Fibroblast of skin of abdomen (primary cell): Measurements from ENCODE around the gene TTC39B.

Experiments
- DNase-seq: peaks from one replicate; pipeline ENCODE4 v3.0.0-alpha.2; 2013

TTC39B gene

DNA sequence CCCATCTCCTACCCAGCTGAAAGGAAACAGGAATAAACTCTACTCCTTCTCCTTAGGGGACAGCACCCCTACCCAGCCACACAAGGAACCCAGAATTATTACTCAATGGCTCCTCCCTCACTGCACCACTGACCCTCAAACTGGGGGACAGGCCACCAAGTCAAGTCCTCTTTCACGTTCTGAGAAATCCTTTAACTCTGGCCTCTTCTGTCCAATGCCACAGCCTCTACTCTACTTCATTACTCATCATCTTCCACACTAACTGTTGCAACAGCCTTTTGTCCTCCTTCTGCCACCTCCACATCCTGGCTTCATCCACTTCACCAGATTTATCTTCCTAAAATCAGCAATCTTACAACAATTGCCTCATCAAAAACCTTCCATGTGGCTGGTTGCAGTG is 6.8 kb downstream of the TTC39B start:
- DNase-seq, result no peak

DNA sequence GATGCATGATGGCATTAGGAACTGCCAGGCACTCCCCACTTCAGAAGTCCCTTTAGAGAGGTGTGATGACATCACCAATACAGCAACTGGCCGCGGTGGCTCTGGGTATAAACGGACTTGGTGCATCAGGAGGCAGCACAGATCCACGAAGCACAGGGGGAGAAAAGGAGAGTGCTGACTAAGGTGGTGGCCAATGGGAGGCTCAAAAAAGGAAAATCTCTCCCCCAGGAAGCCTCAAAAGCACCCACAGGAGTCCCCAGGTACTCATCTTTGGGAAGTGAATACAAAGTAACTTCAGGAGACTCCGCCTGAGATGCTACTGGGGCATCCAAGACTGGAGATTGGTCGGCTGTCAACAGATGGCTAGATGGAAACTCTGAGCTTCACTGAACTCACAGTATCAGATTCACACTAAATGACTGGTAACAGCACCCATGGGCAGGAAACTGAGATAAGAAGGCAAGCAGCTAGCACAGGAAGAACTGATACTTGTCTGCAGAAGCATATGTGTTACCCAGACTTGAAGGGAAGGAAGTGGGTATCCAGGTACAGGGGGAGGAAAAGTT is 7.6 kb downstream of the TTC39B start:
- no peak for DNase-seq

DNA sequence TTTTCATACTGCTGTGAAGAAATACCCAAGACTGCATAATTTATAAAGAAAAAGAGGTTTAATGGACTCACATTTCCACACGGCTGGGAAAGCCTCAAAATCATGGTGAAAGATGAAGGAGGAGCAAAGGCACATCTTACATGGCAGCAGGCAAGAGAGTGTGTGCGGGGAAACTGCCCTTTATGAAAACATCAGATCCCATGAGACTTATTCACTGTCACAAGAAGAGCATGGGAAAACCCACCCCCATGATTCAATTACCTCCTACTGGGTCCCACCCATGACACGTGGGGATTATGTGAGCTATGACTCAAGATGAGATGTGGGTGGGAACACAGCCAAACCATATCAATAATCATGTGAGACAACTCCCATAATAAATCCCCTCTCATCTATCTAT is 8.7 kb downstream of the TTC39B start:
- DNase-seq, result no peak

DNA sequence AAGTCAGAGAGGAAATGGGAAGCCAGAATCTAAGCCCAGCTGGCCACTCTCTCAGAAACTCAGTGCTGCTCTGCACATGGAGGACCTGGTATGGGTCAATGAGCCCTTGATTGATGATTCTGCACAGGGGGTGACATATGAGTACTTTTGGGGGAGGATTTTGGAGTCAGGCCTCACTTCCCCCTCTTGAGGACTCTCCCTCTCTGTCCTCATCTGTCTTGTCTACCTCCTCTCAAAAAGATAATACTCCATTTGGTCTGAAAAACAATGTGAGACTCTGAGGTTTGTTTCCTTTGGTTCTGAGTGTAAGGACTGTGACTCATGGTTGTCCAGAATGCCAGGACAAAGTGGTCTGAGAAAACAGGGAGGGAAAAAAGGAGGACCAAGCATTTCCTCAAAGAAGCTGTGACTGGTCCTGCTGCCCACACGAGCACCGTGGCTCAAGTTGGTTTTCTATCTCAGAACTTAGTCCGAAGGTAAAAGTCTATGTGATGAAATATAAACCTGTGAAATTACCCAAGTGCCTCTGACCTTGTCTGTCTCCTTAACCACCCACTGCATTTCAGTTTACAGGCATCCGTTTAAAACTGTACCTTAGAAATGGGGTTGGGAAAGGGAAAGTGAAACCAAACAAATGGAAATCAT is 11.1 kb downstream of the TTC39B start:
- peak; percentile 53 for DNase-seq

DNA sequence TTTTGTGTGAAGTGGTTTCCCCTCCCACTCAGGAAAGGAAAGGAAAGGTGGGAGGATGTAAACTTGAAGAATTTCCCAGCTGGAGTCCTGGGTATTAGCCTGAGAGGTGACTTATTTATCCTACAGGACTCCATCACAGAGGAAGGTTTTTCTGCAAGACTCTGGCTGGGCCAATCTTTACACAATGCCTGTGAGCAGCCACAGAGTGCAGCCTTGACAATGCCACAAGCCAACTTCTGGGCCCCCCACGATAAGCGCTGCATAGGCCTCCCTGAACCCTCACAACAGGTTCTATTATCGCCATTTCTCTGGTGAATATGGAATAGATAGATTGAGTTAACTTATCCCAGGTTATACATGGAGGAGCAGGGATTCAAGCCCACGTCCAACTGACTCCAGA is 12.4 kb downstream of the TTC39B start:
- DNase-seq, result no peak

DNA sequence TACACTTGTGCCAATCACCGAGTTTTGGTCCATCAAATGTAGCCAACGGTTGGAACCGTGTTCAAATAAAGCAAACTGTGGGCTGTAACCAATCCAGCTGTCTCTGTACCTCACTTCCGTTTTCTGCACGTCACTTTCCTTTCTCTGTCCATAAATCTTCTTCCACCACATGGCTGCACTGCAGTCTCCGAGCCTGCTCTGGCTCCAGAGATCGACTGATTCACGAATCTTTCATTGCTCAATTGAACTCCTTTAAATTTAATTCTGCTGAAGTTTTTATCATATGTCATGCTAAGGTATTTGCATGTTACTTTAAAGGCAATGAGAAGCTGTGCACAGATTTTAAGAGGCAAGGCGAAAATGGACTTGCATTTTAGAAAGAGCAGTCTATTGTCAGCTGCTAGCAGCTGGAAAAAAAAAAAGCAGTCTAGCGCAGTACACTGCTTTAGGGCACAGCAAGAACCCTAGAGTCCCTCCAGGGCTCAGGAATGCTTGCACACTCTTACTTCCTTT is 13.2 kb downstream of the TTC39B start:
- peak; percentile 60 for DNase-seq

DNA sequence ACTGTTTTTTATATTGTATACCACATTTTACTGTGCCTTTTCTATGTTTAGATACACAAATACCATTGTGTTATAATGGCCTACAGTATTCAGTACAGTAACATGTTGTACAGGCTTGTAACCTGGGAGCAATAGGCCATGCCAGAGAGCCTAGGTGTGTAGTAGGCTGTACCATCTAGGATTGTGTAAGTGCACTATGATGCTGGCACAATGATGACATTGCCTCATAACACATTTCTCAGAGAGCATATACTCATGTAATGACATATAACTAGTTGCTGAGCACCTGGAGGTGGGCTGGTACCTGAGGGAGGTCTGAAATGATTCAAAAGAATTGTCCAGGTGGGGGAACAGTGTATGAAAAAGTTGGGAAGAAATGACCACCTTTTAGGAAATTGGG is 13.9 kb downstream of the TTC39B start:
- DNase-seq, result no peak

DNA sequence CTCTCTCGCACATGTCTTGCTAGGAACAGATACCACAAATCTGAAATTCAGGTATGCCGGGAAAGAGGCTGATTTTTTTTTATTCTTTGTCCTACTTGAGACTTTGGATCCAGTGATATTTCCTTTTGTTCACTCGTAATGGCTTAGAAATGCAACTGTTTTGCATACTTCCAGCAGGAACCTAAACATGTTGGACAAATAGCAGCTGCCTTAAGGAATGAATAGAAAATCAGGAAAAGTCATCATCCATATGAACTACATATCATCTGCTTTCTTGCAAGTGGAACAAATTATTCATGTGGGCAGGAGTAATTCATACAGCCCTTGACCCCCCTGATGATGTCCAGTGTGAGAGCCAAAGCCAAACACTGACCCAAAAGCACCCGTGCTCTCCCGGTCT is 17.4 kb downstream of the TTC39B start:
- DNase-seq, result no peak

DNA sequence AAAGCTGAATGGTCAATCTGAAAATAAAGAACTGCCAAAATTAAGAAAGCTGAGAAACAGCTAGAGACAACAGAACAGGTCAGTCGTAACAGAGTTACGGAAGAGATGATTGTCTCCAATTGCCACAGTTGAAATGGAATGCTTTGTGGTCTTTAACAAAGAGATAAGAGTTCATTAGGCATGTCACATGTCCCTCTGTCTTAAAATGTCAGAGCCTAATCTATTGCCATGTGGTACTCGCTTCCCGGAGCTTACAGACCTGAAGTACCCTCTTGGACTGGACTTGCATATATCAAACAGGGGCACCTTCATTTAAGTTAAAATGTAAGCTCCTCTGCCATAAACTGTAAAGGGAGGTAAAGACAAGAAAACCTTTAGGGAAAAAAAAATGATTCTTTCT is 19.7 kb downstream of the TTC39B start:
- no peak for DNase-seq

DNA sequence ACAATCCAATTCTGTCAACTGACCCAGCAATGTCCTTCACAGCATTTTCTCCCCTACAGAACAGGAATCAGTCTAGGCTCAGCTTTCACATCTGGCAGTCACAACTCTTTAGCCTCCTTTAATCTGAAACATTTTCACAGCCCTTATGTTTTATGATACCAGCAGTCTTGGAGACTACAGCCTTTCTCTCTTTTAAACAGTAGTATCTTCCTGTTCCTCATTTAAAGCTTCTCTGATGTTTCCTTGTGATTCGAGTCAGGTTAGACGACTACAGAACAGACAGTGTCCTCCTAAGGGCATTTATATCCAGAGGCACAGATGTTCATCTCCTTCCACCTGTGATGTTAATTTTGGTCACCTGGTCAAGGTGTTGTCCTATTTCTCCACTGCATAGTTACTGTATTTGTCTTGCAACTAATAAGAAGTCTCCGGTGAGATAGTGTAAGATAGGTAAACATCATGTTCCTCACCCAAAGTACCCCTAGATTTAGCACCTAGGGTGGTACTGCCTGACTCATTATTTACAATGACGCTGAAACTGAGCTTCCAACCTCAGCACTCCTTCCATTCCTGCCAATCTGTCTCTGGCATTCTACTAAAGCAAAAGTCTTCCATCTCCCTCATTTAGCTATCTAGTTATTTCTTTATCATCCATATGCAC is 20.7 kb downstream of the TTC39B start:
- DNase-seq, result no peak

DNA sequence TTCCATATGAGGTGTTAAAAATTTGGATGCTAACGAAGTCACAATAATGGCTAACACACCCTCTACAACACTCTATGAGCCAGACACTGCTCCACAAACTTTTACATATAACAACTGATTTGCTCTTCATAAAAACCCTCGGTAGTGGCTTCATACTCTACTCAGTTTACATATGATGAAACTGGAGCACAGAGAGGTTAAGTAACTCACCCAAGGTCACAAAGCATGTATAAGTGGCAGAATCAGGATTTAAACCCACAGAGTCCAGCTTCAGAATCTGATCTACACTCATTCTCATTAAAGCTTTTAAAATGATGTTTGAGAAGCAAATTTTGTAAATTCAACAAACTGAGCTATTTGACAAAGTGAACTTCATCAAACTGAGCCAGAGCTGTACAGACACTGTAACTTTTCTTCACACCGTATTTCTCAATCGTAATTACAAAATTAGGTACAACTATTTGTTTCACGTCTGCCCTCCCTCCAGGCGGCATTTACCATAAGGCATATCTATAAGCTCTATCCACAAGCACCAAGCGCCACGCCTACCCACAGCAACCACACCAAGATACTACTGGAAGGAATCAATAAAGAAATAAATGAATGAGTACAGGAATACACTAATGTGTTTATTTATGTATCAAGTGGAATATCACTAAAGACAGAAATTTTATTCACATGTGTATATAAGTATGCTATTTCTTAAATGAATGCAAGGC is 24.3 kb downstream of the TTC39B start:
- DNase-seq, result no peak

DNA sequence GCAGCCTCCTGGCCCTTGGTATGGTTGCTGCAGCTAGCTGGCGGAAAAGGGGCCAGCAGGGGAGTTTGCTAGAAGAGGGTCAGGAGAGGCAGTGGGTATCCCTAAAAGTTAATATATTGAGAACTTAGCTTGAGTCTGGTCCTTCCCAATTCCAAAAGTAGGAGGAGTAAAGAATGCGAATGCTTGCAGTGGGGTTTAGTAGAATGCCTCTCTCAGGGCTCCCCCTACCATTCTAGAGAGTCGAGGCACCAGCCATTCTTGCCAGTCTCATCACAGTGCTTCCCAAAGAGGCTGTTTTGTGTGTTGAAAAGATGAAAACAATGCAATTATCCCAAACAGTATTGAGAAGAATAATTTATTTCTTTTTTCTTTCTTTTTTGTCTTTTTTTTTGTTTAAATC is 26.4 kb downstream of the TTC39B start:
- no peak for DNase-seq

DNA sequence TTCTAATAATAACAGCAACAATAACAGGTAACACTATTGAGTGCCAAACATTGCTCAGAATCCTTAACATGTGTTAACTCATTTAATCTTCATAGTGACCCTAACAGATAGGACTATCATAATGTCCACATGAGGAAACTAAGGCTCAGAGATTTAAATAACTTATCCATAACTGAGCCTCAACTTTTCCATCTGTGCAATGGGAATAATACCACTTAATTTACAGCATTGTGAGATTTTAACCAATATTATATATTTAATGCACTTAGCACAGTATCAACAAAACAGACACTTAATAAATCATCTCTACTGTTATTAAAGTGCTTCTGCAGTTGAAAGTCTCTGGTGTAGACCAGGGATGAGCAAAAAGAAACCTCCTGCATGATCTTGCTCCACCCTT is 28.2 kb downstream of the TTC39B start:
- DNase-seq, result no peak

DNA sequence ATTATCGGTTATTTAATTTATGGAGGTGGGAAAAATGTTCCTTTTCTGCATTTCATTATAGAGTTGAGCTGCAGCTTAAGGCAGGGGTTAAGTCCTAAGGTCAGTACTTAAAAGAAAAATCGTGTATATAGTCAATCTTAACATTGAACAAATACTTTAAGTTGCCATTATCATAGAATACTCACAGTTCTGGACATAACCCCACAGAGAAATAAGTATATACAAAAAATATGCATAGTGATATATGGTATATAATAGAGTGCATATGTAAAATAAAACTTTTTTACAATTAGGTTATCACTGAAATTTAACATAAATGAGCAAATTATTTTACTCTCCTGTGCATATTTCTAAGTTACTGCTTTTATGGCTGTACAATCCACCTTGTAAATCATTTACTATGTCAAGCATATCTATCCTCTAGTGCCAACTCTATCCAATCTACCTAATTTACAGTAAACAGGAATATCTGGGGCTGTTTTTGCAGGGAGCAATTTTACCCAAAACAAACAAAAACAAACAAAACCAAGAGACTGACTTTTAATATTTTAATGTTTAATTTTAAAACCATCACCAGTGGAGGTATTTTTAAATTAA is 28.8 kb downstream of the TTC39B start:
- DNase-seq, result no peak

DNA sequence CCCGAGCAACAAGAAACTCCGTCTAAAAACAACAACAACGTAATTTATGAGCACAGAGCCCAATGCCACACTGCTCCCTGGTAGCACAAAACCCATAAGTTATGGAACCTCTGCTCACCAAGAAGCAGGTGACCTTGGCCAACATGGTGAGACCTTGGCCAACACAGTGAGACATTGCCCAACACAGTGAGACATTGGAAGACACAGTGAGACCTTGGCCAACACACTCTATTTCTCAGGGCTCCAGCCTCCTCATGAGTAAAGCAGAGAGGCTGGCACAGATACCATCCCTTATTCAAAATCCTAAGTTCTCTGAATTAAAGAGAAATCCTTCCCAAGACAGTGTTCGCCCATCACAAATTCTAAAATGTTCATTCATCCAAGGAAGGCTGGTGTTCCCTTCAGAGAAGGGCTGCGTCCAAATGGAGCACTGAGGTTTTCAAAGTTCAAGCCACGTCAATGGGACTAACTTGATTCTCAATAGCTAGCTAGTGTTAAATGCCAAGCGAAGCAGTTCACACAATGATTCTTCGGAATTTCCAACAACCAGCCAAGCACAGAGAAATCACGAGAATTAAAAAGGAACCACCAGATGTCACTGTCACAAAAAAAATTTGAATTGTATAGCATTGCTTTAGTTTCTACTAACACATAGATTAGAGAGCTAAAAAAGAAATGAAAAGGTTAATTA is 29.5 kb downstream of the TTC39B start:
- DNase-seq, result peak; percentile 21

DNA sequence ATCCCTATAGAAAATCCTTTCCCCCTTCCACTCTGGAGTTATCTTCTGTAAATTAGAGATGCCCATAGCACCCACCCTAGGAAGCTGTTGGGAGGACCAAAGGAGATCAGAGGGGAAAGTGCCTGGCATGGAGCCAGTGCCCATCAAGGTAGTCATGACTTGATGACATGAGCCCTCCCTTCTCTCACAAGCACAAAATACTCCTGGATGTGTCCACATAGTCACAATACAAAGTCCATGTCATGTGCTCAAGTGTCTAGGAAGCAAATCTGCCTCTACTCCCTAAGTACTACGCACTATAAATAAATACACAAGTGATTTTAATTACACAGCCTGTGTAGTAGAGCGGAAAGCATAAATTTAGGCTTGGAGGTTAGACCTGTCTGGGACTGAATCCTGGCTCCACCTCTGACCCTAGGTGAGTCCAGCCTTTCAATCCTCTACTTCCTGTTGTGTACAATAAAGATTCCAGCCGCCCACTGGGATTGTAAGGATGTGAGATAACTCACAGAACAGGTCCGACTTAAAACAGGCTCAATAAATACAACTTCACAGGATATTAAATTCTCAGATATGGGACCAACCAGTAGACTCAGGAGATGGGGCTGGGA is 30.6 kb downstream of the TTC39B start:
- DNase-seq, result no peak

DNA sequence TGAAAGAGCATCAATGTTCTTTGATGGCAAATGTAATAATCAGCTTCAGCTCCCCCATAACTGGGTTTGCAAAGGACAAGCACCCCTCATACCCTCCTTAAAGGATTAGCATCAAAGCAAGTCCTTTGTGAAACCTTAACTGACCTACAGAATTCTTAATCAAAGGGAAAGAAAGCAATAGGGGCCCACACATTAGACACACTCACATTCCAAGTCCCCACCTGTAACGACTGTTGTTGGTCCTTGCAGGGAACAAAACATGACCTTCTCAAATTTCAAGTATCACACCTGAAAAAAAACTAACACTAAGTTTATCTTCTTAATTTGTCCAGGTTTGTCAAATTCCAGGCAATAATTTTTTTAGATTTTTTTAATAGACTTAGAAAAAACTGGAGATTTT is 32.6 kb downstream of the TTC39B start:
- no peak for DNase-seq

DNA sequence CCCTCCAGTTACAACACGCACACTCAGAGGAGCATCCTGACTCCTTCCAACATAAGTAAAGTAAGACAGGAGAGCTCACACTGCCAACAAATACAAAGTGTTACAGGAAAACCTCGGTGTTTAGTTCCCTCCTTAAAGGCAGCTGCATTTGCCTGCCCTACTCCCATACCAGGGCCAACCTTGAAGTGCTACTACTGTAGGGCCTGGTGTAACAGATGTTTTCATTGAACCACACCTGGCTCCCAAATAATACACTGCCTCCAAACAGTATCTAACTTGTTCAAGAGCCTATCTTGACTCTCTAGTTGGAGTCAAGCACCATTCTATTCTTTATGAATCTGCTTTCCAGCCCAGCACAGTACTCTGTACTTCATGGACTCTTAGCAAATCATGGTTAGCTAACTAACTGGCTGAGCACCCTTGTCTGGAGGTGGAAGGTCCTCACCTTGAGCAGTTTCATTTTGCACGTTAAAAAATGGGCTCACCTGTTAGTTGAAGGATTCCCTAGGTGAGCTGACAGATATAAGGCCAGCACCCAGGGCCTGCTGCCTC is 34.6 kb downstream of the TTC39B start:
- DNase-seq, result no peak

DNA sequence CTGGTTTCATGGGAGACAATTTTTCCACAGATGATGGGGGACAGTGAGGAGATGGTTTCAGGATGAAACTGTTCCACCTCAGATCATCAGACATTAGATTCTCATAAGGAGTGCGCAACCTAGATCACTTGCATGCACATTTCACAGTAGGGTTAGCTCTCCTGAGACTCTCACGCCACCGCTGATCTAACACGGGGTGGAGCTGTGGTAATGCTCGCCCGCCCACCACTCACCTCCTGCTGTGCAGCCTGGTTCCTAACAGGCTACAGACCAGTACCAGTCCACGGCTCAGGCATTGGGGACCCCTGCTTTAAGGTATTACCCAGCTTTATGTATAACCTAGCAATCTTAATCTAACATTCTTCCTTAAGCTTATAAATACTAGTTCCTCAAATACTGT is 35.6 kb downstream of the TTC39B start:
- DNase-seq, result no peak

DNA sequence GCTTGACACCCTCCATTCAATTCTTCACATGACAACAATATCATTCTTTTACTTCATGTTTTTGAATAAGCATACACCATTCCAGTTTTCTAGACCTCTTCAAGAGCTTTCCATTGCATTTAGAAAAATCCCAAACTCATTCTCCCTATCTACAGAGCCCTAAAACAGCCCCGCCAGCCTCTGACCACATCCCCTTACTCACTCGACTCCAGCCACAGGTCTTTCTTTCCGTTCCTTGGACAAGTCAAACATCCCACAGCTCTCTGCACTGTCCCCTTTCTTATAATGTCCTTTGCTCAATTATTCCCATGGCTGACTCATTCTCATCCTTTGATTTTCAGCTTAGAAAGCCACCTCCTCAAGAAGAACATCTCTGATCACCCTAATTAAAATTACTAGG is 38.2 kb downstream of the TTC39B start:
- DNase-seq, result no peak

DNA sequence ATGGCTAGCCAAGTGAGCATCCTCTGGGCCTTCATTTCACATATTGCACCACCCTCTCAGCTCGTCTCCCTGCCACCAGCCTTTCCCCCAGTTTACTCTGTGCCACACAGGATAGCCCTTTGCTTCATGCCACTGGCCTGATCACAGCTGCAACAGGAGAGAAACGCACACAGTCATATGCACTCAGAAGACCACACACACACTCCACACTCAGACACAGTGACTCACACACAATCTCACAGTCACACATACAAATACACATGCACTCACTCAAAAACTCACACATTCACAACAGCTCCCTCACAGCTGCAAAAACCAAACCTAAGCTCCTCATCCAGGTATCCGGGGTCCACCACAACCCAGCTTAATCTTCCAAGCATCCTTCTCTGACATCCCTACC is 38.7 kb downstream of the TTC39B start:
- DNase-seq, result no peak

DNA sequence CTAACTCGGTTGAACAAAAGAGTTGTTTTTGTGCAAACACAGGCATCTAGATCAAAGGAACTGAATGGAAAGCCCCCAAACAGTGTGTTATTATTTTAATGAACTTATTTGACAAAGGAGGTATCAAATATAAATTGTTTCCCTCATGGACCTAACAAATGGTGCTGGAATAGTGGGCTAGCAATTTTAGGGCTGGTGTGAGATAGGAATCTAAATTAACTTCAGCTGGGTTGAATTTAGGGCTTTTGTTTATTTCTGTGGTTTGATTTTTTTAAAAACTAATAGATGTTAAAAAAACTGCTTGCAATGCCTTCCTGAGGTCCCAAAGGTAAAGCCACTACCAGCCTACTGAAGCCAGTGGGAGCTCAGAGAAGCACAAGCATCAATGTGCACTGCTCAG is 42.1 kb downstream of the TTC39B start:
- no peak for DNase-seq
